GM18519 (cell line): ENCODE measurements around the gene RIN2.
A peak's percentile ranks its signal among the peaks of the same experiment; 100 is the strongest.

Experiments
- ATAC-seq: cut with Tn5 transposase; IDR thresholded peaks from one replicate; pipeline ENCODE4 v1.9.1; 2021; ENCODE audit warnings: mild to moderate bottlenecking, moderate library complexity; ENCODE audit not compliant: unreplicated experiment, low FRiP score

The RIN2 gene

DNA sequence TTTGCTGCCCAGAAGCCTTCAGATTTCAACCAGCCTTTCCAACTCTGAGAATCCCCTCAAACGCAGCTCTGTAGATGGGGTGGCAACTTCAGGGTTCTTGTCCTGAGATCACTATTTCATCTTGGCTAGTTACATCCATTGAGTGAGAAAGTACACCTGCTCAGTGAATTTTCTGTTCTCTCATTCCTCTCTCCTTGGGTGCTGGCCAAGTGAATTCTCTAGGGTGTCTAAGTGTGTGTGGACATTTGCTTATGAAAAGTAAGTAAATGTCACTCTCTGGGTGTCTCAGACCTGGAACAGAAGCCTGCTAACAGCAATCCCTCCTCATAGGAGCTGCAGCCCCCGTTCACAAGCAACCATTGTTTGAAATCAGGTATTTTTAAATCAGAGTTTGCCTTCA is 3.8 kb downstream of the RIN2 start:
- ATAC-seq = no peak

DNA sequence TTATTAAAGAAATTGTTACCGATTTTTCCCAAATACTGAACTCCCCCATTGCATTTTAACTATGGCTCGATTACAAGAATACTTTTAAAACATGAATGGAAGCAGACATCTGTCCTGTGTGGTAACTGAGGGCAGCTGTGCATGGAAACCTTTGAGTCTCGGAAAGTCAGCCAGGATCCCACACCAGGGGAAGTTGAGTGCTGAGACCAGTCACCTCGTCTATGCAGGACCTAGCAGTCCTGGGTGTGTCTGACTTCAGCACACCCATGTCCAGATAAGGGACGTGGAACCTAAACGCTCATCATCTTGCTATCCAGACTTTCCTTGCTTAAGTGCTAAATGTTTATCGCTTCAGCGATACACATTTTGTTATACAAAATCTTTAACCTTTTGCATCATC is 6.1 kb downstream of the RIN2 start:
- no peak for ATAC-seq

DNA sequence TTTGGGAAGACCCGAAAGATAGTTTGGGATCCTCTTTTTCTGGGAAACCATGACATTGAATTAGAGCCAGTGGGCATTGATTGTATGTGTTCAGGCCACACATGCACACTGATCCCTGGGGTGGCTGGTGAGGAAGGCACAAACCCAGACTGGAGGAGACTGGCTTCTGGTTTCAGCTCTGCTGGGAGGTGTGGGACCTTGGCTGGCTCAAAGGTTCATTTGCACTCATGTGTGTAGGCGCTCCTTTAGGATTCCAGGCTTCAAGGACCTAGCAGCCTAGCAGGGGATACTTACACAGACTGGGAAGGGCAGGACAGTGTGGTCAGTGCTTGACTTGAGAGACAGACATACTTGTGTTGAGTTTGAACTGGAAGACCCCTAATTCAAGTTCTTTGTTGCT is 7.2 kb downstream of the RIN2 start:
- ATAC-seq = no peak

DNA sequence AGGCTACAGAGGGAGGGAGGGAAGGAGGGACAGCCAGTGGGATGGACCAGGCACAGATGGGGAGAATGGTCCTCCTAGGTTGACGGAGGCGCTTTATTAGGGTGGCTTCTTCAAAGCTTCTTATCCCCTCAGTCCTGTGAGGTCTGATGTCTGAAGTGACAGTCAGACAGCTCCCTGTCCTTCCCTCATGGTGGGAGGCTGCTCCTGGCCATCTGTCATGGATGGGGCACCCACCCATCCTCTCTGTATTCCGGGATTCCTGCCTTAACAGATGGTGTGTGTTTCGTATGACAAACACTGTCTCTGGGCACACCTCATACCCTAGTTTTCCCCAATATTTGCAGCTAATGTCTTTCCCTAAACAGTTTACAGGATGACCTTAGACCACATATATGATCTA is 7.9 kb downstream of the RIN2 start:
- ATAC-seq = no peak

DNA sequence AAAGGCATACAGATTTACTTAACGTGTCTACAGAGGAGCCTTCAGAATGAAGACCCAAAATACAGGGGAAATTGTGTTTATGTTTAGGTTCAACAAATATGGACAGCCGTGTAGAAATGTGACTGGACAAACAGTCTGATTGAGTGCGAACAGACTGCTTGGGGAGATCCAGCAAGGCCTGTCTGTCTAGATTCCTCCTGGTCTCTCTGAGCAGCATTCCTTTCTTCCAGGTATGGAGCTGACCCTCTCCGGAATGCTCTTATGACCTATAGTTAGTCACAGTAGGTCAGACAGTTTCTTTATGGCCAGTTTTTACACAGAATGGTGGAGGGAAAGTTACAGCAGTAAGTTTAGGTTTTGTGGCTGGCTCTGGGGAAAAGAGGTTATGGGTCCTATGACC is 9.0 kb downstream of the RIN2 start:
- ATAC-seq = no peak

DNA sequence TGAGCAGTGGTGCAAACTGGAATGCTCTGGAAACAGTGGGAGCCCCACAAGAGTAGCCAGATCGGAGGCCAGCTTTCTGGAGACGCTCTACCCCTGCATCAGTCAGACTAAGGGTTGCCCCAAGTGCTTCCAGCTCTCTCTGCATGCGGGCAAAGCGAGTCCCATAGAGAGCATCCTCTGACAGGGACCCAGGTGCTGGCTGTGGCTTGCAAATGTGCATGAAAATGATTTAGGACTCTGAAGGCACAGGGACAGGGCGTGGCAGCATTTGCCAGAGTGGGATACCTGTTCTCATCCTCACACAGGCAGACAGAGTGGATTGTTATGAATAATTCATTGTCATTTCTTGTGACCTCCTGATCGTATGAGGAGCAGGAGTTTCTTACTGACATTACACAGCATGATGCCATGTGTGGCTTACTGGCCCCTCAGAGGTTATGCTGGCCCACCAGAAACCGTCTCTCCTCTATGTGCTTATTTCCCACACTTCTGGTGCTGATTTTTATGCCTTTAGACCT is 10.3 kb downstream of the RIN2 start:
- no peak for ATAC-seq

DNA sequence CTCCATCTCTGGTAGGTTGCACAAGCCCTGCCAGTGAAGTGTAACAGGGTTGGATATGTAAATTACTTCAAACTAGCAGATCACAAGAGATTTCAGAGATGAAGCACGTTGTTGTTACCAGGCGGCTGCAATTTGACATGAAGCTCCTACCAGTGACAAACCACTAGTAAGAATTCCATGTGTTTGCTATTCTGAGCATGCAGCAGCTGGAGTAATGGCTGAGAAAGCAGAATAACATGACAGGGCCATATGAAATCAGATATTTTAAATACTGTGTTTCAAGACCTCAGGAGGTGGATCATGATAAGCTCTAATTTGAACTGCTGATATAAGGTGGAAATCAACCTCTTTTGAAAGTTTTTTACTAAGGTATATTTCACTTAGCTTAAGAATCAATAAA is 11.4 kb downstream of the RIN2 start:
- no peak for ATAC-seq

DNA sequence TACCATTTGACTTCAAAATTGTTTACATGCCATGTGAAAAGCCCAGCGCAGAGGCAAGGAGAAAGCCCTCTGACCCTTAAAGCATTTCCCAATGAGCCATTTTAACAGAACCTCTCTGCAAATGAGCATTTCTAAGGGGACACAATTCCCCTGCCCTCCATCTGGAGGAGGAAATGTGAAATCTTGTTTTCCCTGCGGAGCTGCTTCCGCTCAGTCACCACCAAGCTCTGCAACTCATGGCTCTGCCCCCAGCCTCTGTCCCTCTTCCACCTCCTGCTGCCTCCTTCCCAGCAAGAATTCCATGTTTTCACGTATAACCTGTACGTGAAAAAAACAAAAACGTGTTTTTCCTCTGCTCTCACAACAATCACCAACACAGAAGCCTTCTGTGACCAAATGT is 12.3 kb downstream of the RIN2 start:
- no peak for ATAC-seq

DNA sequence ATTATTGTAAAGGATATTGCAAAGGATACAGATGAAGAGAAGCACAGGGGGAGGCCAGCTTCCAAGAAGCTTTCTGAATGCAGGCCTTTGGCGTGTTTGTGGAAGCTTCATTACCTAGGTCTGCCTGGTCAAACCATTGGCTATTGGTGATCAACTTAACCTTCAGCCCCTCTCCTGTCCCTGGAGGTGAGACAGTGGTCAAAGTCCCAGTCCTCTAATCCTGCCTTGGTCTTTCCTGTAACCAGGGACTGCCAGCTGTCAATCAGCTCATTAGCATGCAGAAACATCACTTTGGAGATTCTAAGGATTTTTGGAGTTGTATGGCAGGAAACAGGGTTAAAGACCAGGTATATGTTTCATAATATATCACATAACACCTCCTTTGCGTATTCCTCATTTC is 13.0 kb downstream of the RIN2 start:
- no peak for ATAC-seq

DNA sequence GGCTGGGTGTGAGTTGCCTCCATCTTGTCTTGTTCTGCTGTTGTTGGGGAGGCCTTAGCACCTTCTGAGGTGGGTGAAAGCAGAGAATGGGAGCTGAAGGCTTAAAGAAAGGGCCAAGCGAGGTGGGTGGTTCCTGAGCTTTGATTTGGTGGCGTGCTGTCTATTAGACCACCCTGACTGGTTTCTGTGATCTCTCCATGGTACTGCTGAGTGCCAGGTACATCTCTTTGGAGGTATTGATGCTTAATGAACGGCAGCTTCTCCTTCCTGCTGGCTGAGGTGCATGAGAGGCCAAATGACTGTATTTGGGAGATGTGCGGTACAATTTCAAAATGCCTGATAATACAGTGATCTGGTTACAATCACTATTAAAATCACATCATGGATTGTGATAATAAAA is 15.4 kb downstream of the RIN2 start:
- ATAC-seq = no peak

DNA sequence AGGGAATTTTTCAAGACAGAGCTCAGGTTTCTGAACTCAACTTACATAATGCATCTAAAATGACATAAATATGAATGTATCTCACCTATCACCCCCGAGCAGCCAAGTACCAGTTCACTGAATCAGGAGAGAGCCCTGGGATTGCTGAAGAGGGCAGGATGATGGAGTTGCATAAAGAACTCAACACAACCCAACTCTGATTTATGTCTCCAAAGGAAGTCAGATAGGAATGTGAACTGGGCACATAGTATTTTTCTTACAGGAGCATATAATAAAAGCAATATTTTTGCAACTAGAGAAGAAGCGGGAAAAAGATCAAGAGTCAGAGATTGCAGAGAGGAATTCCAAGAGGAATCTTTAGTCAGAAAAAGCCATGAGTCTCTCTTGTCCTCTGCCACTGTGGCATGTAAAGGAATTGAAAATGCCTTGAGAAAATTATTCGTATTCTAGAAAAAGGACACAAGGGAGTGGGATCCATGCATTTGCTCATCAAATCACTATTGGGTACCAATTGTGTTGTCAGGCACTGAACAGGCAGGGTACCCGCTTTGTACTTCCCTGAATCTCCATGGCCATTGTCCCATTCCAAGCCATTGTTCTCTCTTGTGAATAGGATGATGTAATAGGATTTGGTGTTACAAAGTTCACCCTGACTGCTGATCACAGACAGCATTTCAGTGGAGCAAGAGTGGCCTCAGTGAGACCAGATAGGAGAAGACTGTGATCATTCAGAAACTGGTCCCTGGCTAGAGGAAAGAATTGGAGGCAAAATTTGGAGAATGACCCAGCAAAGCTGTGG is 16.3 kb downstream of the RIN2 start:
- ATAC-seq = no peak

DNA sequence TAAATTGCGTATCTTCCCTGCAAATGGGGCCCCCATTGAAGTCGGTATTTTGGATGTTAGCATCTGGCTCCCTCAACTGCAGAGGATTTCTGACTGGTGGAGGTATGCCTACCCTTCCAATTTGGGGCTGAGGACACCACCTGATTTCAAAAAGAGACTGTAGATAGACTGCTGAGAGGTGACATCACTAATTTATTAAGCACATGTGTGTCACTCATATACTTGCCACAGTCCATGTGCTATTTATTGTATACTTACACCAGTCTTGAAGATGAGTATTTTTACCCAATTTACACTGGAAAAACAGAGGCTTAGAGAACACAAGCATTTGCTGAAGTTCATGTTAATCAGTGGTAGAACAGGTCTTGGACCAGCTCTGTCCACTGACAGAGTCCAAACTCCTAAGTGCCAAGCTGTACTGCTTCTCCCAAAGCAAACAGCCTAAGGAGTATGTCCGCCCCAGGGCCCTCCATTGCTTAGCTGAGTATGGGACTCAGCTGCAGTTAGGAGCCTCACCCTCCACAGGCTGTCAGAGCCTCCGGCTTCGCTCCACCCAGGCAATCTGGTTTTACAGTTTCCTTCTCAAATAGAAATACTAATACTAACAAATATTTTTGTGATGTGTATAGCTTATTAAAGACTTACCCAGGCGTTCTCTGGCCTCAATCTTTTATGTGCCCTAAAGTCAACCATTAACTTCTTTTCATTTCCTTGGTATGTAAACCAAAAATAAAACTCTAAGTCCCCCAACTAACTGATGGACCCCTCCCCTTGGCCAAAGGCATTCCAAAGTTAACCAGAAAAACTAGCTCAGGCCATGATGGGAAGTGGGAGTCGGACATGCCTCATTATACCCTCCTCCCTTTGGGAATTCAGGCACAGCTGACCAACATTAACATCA is 17.5 kb downstream of the RIN2 start:
- no peak for ATAC-seq

DNA sequence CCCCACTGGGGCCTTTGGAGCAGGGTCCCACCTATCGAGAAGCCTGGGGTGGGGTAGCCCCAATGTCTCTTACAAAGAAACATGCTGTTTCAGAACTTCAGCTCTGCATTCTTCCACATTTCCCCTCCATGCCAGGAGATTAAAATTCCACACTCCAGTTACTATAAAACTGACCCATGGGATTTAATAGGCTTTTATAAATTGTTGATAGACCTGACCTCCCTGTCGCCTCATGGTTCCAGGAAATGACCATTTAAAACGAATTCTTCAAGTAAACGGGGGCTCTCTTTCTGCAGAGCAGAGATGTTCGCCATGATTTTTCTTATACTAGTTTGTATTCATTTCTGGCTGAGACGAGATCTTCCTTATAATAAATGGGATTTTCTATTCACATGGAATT is 19.3 kb downstream of the RIN2 start:
- ATAC-seq = no peak

DNA sequence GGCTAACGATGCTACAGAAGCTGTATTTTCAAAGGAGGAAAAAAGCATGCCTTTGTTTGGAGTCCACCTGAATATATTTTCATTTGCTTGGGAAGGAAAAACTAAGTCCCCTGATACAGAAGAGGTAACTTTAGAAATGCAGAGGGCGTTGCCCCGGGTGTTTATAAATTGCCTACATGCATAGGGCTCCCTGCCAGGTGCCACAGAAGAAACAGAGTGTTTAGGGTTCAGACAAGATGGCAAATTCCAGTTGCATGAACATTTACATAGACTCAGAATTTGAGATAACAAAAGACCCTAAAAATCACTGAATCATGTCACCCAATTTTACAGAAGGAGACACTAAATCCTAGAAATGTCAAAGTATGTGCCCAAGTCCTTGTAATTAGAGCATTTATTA is 19.9 kb downstream of the RIN2 start:
- ATAC-seq = no peak

DNA sequence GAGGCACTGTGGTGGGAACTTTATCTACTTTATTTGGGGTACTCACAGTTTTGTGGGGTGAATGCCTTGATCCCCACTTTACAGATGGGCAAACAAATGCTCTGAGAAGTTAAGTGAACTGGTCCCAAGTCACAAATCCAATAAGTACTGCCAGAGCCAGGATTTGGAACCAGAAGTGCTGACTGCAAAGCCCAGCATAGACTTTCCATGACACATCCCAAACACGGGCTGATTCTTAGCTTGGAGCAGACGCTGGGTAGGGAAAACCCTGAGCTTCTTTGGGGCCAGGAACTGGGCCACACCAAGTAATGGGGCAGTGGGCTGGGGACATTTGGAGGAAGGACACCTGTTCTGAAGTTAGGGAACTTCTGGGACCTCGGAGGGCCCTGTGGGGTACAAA is 20.3 kb downstream of the RIN2 start:
- ATAC-seq = no peak

DNA sequence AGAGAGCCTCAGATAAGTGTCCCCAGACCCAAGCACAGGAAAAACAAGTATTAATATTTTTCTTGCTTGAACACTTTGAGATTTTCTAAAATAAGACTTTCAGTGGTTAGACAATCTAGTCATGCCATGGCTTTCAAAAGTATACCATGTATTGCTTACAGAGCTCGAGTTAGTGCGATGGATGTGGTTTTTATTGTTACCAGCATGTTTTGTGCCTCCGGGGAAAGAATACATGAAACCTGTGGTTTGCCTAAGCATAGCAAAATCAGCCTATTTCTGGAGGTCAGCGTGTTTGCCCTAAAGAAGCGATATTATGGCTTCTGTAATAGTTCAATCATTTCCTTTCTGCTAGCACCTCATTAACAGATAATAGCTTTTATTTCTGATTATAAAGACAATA is 21.6 kb downstream of the RIN2 start:
- peak; percentile 51 for ATAC-seq

DNA sequence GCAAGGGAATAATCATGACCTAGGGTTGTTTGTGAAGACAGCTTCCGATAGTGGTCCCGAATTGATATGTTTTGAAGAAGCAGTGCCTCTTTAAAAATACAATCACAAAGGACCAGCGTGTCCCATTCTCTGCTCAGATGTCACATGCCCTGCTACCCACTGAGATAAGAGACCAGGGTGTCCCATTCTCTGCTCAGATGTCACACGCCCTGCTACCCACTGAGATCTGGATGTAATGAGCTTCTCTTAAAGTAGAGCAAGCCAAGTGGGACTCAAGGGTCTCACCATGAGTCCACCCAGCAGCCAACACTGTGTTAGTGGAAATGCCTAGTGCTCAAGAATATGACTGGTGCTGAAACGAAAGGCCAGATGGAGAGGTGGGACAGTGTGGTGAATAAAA is 22.2 kb downstream of the RIN2 start:
- ATAC-seq = no peak

DNA sequence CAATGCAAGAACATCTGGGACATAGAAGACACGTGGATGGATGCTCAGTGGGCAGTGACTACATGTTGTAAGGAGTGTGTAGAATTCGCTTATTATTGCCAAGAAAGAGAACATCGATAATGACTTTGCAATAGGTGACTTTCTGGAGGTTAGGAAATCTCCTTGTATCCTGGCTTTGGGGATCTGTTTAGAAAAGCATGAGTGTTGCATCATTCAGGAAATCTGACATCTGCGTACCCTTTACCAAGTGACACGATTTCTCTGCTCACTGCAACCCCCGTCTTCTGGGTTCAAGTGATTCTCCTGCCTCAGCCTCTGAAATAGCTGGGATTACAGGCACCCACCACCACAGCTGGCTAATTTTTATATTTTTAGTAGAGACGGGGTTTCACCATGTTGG is 23.2 kb downstream of the RIN2 start:
- ATAC-seq = no peak

DNA sequence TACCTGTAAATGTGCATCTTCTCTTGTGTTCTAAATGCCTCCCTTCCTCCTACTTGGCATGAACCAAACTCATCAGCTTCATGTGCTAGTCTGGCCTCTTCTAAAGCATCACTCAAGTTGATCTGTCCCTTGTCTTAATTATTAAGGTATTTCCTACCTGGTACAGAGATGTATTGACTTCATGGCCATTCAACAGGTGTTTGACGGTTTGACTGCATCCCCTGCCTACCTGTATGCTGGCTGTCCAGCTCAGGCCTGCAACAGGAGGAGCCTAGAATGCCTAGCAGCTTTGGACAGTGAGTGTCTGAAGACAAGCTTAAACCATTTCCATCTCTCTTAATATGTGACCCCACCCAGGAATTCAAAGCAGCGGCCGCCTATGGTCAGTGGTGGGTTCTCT is 24.6 kb downstream of the RIN2 start:
- no peak for ATAC-seq

DNA sequence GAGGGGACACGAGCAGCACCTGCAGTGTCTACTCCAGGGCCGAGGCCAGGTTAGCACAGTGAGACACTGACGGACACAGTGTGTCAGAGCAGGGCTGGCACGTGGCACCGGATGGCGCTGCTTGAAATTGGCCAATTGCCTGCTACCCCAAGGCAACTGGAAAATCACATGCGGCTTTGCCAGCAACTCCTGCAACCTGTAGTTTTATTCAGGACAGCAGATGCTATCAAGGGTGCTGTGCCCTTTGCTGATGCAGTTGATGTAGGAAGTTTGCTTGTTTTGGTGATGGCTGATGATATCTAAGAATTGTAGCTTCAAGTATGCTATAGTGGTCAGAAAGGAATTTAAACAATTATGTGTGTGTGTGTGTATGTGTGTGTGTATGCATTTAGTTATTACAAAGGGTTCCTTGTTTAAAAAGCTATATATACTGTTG is 25.9 kb downstream of the RIN2 start:
- ATAC-seq = no peak

DNA sequence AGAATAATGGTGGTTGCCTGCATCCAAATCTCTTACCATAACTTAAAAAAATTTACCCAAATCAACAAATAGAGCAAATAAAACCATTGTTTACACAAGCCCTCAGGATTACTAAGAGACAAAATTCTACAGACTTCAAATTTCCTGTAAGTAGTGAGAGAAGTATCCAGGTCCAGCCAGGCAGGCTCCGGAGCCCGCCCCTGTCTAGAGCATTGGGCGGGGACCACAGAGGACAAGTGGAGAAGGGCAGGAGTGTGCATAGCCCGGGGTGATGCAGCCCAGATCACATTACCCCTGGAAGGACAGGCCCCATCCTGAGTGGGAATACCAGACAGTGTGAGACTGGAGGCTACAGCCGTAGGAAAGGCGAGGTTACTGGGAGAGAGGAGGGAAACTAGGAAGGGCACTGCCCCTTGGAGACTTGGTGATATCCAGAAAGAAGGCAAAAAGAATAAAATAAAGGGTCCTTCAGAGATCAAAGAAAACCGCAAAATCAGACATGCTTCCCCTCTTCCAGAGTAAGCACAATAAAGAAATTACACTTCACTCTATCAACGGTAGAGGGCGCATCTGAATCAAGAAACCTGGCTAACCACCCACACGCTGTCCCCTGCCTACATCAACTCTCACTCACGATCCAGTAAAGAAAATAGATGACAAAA is 26.6 kb downstream of the RIN2 start:
- ATAC-seq = no peak
